DOHH2 (cell line): ENCODE data around the gene ICE2.

Experiments
- H3F3A ChIP-seq: fragments of 200-600 bp; sonication (generic), shearing (Covaris generic); 2 replicates; pipeline ENCODE4 v1.6.0; 2016; ENCODE audit warnings: antibody characterized with exemption, mild to moderate bottlenecking; ENCODE audit not compliant: control insufficient read depth, insufficient read depth
- H3K27ac ChIP-seq: fragments of 200-600 bp; sonication (generic); 2 replicates; pipeline ENCODE4 v1.5.1; 2014; ENCODE audit warnings: low read depth, mild to moderate bottlenecking, low read length, moderate library complexity
- H3K27me3 ChIP-seq: fragments of 200-600 bp; sonication (generic); 2 replicates; pipeline ENCODE4 v1.6.1; 2014; ENCODE audit warnings: mild to moderate bottlenecking, low read length, mixed read lengths; ENCODE audit not compliant: control insufficient read depth
- H3K36me3 ChIP-seq: fragments of 200-600 bp; sonication (generic); 2 replicates; pipeline ENCODE4 v1.6.1; 2014; ENCODE audit warnings: mild to moderate bottlenecking, low read length, moderate library complexity, mixed read lengths; ENCODE audit not compliant: control insufficient read depth
- H3K4me1 ChIP-seq: fragments of 200-600 bp; sonication (generic); 2 replicates; pipeline ENCODE4 v1.6.1; 2014; ENCODE audit warnings: mild to moderate bottlenecking, low read length, mixed read lengths; ENCODE audit not compliant: control insufficient read depth
- H3K4me2 ChIP-seq: fragments of 200-600 bp; sonication (generic); 2 replicates; pipeline ENCODE4 v1.6.0; 2014; ENCODE audit warnings: mild to moderate bottlenecking, low read length, moderate library complexity
- H3K4me3 ChIP-seq: fragments of 200-600 bp; sonication (generic); 2 replicates; pipeline ENCODE4 v1.5.1; 2014; ENCODE audit warnings: mild to moderate bottlenecking, low read length, mixed read lengths
- H3K79me2 ChIP-seq: fragments of 200-600 bp; sonication (generic); 2 replicates; pipeline ENCODE4 v1.6.1; 2014; ENCODE audit warnings: mild to moderate bottlenecking, low read length, mixed read lengths; ENCODE audit not compliant: control insufficient read depth
- H3K9me2 ChIP-seq: fragments of 200-600 bp; sonication (generic); replicated peaks from 2 replicates; pipeline ENCODE4 v1.6.1; 2014; ENCODE audit warnings: mild to moderate bottlenecking, low read length, mixed read lengths; ENCODE audit not compliant: control insufficient read depth
- H3K9me3 ChIP-seq: fragments of 200-600 bp; sonication (generic); 2 replicates; pipeline ENCODE4 v1.6.1; 2014; ENCODE audit warnings: antibody characterized with exemption, low read length, mixed read lengths; ENCODE audit not compliant: control insufficient read depth, insufficient read depth
- H4K20me1 ChIP-seq: fragments of 200-600 bp; sonication (generic); 2 replicates; pipeline ENCODE4 v1.6.0; 2014; ENCODE audit warnings: low read depth, mild to moderate bottlenecking, antibody characterized with exemption, low read length, moderate library complexity; ENCODE audit not compliant: control insufficient read depth, insufficient read depth
- CTCF ChIP-seq: fragments of 200-600 bp; sonication (generic); IDR thresholded peaks from one replicate; pipeline ENCODE4 v1.5.1; 2014; ENCODE audit warnings: antibody characterized with exemption, mild to moderate bottlenecking, low read depth, low read length; ENCODE audit not compliant: poor library complexity, severe bottlenecking
- EZH2phosphoT487 ChIP-seq: fragments of 200-600 bp; sonication (generic); IDR thresholded peaks from 2 replicates; pipeline ENCODE4 v1.6.1; 2017; ENCODE audit warnings: borderline replicate concordance, mild to moderate bottlenecking, antibody characterized with exemption, low read length, moderate library complexity, mixed read lengths

The ICE2 gene

GRCh38 chr15:60390231-60390630 lies 88.7 kb downstream of the ICE2 start:
- Histone ChIP-seq H3K9me3 (no peaks in the 10 kb centered on the region), H3K9me2 (no peaks in the 10 kb centered on the region), H3K27ac (no peak overlapping the region), H3F3A (no peaks in the 10 kb centered on the region), H3K4me1 (no peaks in the 10 kb centered on the region), H3K79me2 (no peaks in the 10 kb centered on the region), H4K20me1 (no peaks in the 10 kb centered on the region), H3K4me2 (no peak overlapping the region), H3K27me3 (peaks cover 9% of the 10 kb centered on the region; the same call in 1 of the 2 replicates), H3K4me3 (no peak overlapping the region), H3K36me3 (no peaks in the 10 kb centered on the region)
- TF ChIP-seq EZH2phosphoT487 (no peak), CTCF (no peak)

- H3K4me3 ChIP-seq, result no peak overlapping the region
- no peaks in the 10 kb centered on the region for H3K4me1 ChIP-seq
- TF ChIP-seq CTCF (no peak), EZH2phosphoT487 (no peak)
- H3K36me3 ChIP-seq, result no peaks in the 10 kb centered on the region
- no peaks in the 10 kb centered on the region for H3K9me2 ChIP-seq
- H3K27ac ChIP-seq, result no peak overlapping the region
- H3K79me2 ChIP-seq, result no peaks in the 10 kb centered on the region
- H3K27me3 ChIP-seq, result peaks cover 9% of the 10 kb centered on the region; the same call in 1 of the 2 replicates
- H4K20me1 ChIP-seq, result no peaks in the 10 kb centered on the region
- H3K4me2 ChIP-seq, result no peak overlapping the region
- H3F3A ChIP-seq, result no peaks in the 10 kb centered on the region
- no peaks in the 10 kb centered on the region for H3K9me3 ChIP-seq
These were observed 89.5 kb downstream of the ICE2 start for GRCh38 chr15:60389261-60390077.

DNA sequence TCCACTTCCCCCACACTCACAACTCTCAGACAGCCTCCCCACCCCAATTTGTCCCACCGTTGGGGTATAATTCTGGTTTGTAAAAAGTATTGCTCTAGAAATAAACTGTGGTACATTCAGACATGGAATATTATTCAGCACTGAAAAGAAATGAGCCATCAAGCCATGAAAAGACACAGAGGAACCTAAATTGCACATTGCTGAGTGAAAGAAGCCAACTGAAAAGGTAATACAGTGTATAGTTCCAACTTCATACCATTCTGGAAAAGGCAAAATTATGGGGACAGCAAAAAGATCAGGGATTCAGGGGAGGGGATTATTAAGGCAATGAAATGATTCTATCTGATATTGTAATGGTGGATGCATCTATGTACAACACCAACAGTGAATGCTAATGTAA lies 91.6 kb downstream of the ICE2 start:
- Histone ChIP-seq H3K4me1 (no peaks in the 10 kb centered on the region), H3K9me3 (no peaks in the 10 kb centered on the region), H3K27me3 (peaks cover 2% of the 10 kb centered on the region; the same call in 1 of the 2 replicates), H3K9me2 (no peaks in the 10 kb centered on the region), H3K79me2 (no peaks in the 10 kb centered on the region), H3K4me3 (no peak overlapping the region), H3K4me2 (no peak overlapping the region), H3F3A (no peaks in the 10 kb centered on the region), H3K36me3 (no peaks in the 10 kb centered on the region), H4K20me1 (no peaks in the 10 kb centered on the region), H3K27ac (no peak overlapping the region)
- TF ChIP-seq CTCF (no peak), EZH2phosphoT487 (no peak)
